SK-N-SH (cell line): ENCODE data around the gene SYT3. TPM values are rescaled to one million over a fixed set of nuclear protein-coding genes. Genes with fewer than 3 reads are reported as not detected.

Experiments
- CTCF ChIA-PET: fragments of 300-600, 350-600 bp; formaldehyde crosslinking; extraction: SDS; loops from one replicate; lab custom pipeline; 2021; lab: Yijun Ruan, JAX
- POLR2A ChIA-PET: fragments of 350-600 bp; sonication (Branson Sonifier 250); formaldehyde crosslinking; extraction: SDS; loops from one replicate; lab custom pipeline; 2020; ENCODE audit warnings: antibody characterized with exemption, inconsistent platforms; lab: Yijun Ruan, JAX
- DNase-seq: peaks from one replicate; pipeline ENCODE4 v3.0.0; 2012
- H2AFZ ChIP-seq: fragments of 200-600 bp; sonication (generic); 2 replicates; pipeline ENCODE4 v1.8.1; 2016; ENCODE audit warnings: antibody characterized with exemption, mild to moderate bottlenecking, low read depth
- H3F3A ChIP-seq: fragments of 200-600 bp; sonication (generic); replicated peaks from 2 replicates; pipeline ENCODE3; 2016; ENCODE audit warnings: antibody characterized with exemption, mild to moderate bottlenecking; ENCODE audit not compliant: insufficient read depth
- H3K27ac ChIP-seq, 2 experiments: fragments of 200-500 bp in 1 of 2; fragments of 200-600 bp in 1 of 2; sonication (Bioruptor generic) in 1 of 2; sonication (generic), shearing (Covaris generic) in 1 of 2; 2 replicates each; pipeline versions ENCODE4 v1.5.1 to v1.6.1; 2014 to 2016; ENCODE audit warnings: low read depth in 2 of 2, inconsistent platforms in 1 of 2, low read length in 1 of 2, mild to moderate bottlenecking in 1 of 2, mixed read lengths in 1 of 2
- H3K27me3 ChIP-seq: fragments of 200-600 bp; sonication (generic), shearing (Covaris generic); 2 replicates; pipeline ENCODE4 v1.6.1; 2016; ENCODE audit warnings: mixed run types; ENCODE audit not compliant: insufficient read depth
- H3K36me3 ChIP-seq, 2 experiments: fragments of 200-500 bp in 1 of 2; fragments of 200-600 bp in 1 of 2; sonication (Bioruptor generic) in 1 of 2; sonication (generic) in 1 of 2; replicated peaks in 1 of 2; 2 replicates each; pipeline versions ENCODE3 to v1.5.1; 2014 to 2016; ENCODE audit warnings: low read length in 1 of 2, mild to moderate bottlenecking in 1 of 2; ENCODE audit not compliant: insufficient read depth in 2 of 2, control insufficient read depth in 1 of 2
- H3K4me1 ChIP-seq, 2 experiments: fragments of 200-500 bp in 1 of 2; fragments of 200-600 bp in 1 of 2; sonication (Bioruptor generic) in 1 of 2; sonication (generic), shearing (Covaris generic) in 1 of 2; 2 replicates each; pipeline versions ENCODE4 v1.5.1 to v1.6.1; 2014 to 2016; ENCODE audit warnings: low read depth in 1 of 2, low read length in 1 of 2, mixed run types in 1 of 2; ENCODE audit not compliant: insufficient read depth in 2 of 2, control insufficient read depth in 1 of 2
- H3K4me2 ChIP-seq: fragments of 200-600 bp; sonication (generic), shearing (Covaris generic); 2 replicates; pipeline ENCODE4 v1.6.1; 2017; ENCODE audit warnings: mixed run types
- H3K4me3 ChIP-seq, 2 experiments: fragments of 200-500 bp in 1 of 2; fragments of 200-600 bp in 1 of 2; sonication (Bioruptor generic) in 1 of 2; sonication (generic), shearing (Covaris generic) in 1 of 2; 2 replicates each; pipeline versions ENCODE4 v1.5.1 to v1.8.1; 2014 to 2016; ENCODE audit warnings: low read depth in 2 of 2, inconsistent platforms in 1 of 2, low read length in 1 of 2, mild to moderate bottlenecking in 1 of 2, mixed read lengths in 1 of 2, moderate library complexity in 1 of 2
- H3K79me2 ChIP-seq: fragments of 200-600 bp; sonication (generic); 2 replicates; pipeline ENCODE4 v1.8.1; 2017; ENCODE audit warnings: mild to moderate bottlenecking; ENCODE audit not compliant: insufficient read depth
- H3K9ac ChIP-seq: fragments of 200-600 bp; sonication (generic); 2 replicates; pipeline ENCODE4 v1.6.1; 2017; ENCODE audit warnings: mixed run types
- H3K9me2 ChIP-seq: fragments of 200-600 bp; sonication (generic); 2 replicates; pipeline ENCODE4 v1.6.1; 2017; ENCODE audit warnings: mixed run types
- H3K9me3 ChIP-seq: fragments of 200-600 bp; sonication (generic); 2 replicates; pipeline ENCODE4 v1.6.1; 2017; ENCODE audit warnings: mixed run types, mild to moderate bottlenecking, moderate library complexity
- H4K20me1 ChIP-seq: fragments of 200-600 bp; sonication (generic); 2 replicates; pipeline ENCODE4 v1.6.1; 2017; ENCODE audit warnings: mild to moderate bottlenecking, mixed run types; ENCODE audit not compliant: insufficient read depth
- CHD2 ChIP-seq: fragments of 150-350 bp; IDR thresholded peaks from 2 replicates; pipeline ENCODE4 v1.6.1; 2018; ENCODE audit warnings: low read length; ENCODE audit not compliant: partially characterized antibody
- EP300 ChIP-seq, 2 experiments: IDR thresholded peaks; 2 replicates each; pipeline versions ENCODE4 v1.4.0 to v1.6.1; 2012; ENCODE audit warnings: borderline replicate concordance in 1 of 2, low read depth in 1 of 2, low read length in 1 of 2
- FOSL2 ChIP-seq: IDR thresholded peaks from 2 replicates; pipeline ENCODE4 v1.4.0; 2012; ENCODE audit warnings: low read depth, mild to moderate bottlenecking, moderate library complexity, borderline replicate concordance
- FOXJ3 ChIP-seq: sonication (generic); formaldehyde crosslinking; IDR thresholded peaks from 2 replicates; pipeline ENCODE4 v1.5.1; 2020; ENCODE audit warnings: mild to moderate bottlenecking, missing genetic modification reagents
- FOXM1 ChIP-seq: IDR thresholded peaks from 2 replicates; pipeline ENCODE4 v1.4.0; 2012; ENCODE audit warnings: low read depth, mild to moderate bottlenecking
- MXI1 ChIP-seq: IDR thresholded peaks from 2 replicates; pipeline ENCODE4 v1.6.1; 2012; ENCODE audit warnings: mild to moderate bottlenecking, low read depth, low read length, improper control_type of control experiment
- NFIC ChIP-seq: IDR thresholded peaks from 2 replicates; pipeline ENCODE4 v1.4.0; 2012; ENCODE audit warnings: borderline replicate concordance
- NRF1 ChIP-seq: IDR thresholded peaks from 2 replicates; pipeline ENCODE4 v1.6.1; 2012; ENCODE audit warnings: low read depth, mild to moderate bottlenecking, low read length
- PBX3 ChIP-seq: IDR thresholded peaks from 2 replicates; pipeline ENCODE4; 2012
- RCOR1 ChIP-seq: fragments of 150-350 bp; IDR thresholded peaks from 2 replicates; pipeline ENCODE4 v1.6.1; 2017; ENCODE audit warnings: antibody characterized with exemption, low read length
- REST ChIP-seq: IDR thresholded peaks from 2 replicates; pipeline ENCODE4 v1.6.1; 2012; ENCODE audit warnings: mild to moderate bottlenecking, low read depth, low read length, moderate library complexity
- RFX5 ChIP-seq: IDR thresholded peaks from 2 replicates; pipeline ENCODE4 v1.6.1; 2012; ENCODE audit warnings: mild to moderate bottlenecking, improper control_type of control experiment, low read length
- RXRA ChIP-seq: IDR thresholded peaks from 2 replicates; pipeline ENCODE4 v1.4.0; 2012; ENCODE audit warnings: low read depth, mild to moderate bottlenecking, borderline replicate concordance
- SMC3 ChIP-seq: IDR thresholded peaks from 2 replicates; pipeline ENCODE4 v1.6.1; 2012; ENCODE audit warnings: low read depth, low read length, improper control_type of control experiment
- TAF1 ChIP-seq: IDR thresholded peaks from 2 replicates; pipeline ENCODE4 v1.6.1; 2012; ENCODE audit warnings: low read depth, mild to moderate bottlenecking, low read length, moderate library complexity, borderline replicate concordance
- TCF12 ChIP-seq: IDR thresholded peaks from 2 replicates; pipeline ENCODE4 v1.4.0; 2012
- YY1 ChIP-seq: IDR thresholded peaks from 2 replicates; pipeline ENCODE4 v1.4.0; 2012; ENCODE audit warnings: low read depth, mild to moderate bottlenecking
- whole genome bisulfite sequencing: methylation state at CpG from one replicate; pipeline ENCODE4 v1.1.6; 2017; ENCODE audit warnings: low lambda C conversion rate; 5-methylcytosine and 5-hydroxymethylcytosine counted together
- polyA plus RNA-seq, 3 experiments: library from polyadenylated mRNA; depleted of rRNA; stranded (reverse); fragments of >200 nt; gene quantifications; 2 replicates each; pipeline ENCODE4 v1.2.3, GENCODE V29; 2012
- TF ChIP-seq, protein P1 (sequence below): IDR thresholded peaks from 2 replicates; pipeline ENCODE4 v1.4.0; 2012; ENCODE audit warnings: low read depth, borderline replicate concordance
- TF ChIP-seq, protein P2 (sequence below): IDR thresholded peaks from 2 replicates; pipeline ENCODE4 v1.4.0; 2012; ENCODE audit warnings: low read depth, borderline replicate concordance
- TF ChIP-seq, protein P3 (sequence below): fragments of 150-350 bp; IDR thresholded peaks from 2 replicates; pipeline ENCODE4 v1.6.1; 2016; ENCODE audit warnings: mild to moderate bottlenecking, low read depth, low read length
- TF ChIP-seq, protein P4 (sequence below): fragments of 200-600 bp; sonication (generic); IDR thresholded peaks from 2 replicates; pipeline ENCODE4 v1.6.1; 2017; ENCODE audit warnings: antibody characterized with exemption, mild to moderate bottlenecking, moderate library complexity

SYT3 gene
- polyA plus RNA-seq, 1 of the 3 experiments (the other 2 are of a cell fraction) = 0.94 TPM

- Histone ChIP-seq H4K20me1 (no peaks in the 10 kb centered on the region), H3K4me2 (no peak overlapping the region)
- POLR2A ChIA-PET = no interaction called here
- TF ChIP-seq PBX3 (no peak), REST (no peak), EP300 (IDR thresholded peaks at IDR 0.05; ENCODE audit: borderline replicate concordance in 1 of 2, low read depth in 1 of 2, low read length in 1 of 2) (no peak), YY1 (no peak), FOXM1 (no peak), CHD2 (peak; percentile 51), TCF12 (no peak), SMC3 (no peak), RCOR1 (no peak), RXRA (no peak), NFIC (no peak), FOXJ3 (CRISPR knock-in tag) (no peak), FOSL2 (no peak), TAF1 (no peak), NRF1 (no peak), RFX5 (peak; percentile 100), MXI1 (peak; percentile 54; the same call in 1 of the 2 replicates)
- TF ChIP-seq, protein P1, sequence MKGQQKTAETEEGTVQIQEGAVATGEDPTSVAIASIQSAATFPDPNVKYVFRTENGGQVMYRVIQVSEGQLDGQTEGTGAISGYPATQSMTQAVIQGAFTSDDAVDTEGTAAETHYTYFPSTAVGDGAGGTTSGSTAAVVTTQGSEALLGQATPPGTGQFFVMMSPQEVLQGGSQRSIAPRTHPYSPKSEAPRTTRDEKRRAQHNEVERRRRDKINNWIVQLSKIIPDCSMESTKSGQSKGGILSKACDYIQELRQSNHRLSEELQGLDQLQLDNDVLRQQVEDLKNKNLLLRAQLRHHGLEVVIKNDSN = no peak
- TF ChIP-seq, protein P2, sequence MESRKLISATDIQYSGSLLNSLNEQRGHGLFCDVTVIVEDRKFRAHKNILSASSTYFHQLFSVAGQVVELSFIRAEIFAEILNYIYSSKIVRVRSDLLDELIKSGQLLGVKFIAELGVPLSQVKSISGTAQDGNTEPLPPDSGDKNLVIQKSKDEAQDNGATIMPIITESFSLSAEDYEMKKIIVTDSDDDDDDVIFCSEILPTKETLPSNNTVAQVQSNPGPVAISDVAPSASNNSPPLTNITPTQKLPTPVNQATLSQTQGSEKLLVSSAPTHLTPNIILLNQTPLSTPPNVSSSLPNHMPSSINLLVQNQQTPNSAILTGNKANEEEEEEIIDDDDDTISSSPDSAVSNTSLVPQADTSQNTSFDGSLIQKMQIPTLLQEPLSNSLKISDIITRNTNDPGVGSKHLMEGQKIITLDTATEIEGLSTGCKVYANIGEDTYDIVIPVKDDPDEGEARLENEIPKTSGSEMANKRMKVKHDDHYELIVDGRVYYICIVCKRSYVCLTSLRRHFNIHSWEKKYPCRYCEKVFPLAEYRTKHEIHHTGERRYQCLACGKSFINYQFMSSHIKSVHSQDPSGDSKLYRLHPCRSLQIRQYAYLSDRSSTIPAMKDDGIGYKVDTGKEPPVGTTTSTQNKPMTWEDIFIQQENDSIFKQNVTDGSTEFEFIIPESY = no peak
- TF ChIP-seq, protein P3, sequence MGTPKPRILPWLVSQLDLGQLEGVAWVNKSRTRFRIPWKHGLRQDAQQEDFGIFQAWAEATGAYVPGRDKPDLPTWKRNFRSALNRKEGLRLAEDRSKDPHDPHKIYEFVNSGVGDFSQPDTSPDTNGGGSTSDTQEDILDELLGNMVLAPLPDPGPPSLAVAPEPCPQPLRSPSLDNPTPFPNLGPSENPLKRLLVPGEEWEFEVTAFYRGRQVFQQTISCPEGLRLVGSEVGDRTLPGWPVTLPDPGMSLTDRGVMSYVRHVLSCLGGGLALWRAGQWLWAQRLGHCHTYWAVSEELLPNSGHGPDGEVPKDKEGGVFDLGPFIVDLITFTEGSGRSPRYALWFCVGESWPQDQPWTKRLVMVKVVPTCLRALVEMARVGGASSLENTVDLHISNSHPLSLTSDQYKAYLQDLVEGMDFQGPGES = peak; percentile 52
- TF ChIP-seq, protein P4, sequence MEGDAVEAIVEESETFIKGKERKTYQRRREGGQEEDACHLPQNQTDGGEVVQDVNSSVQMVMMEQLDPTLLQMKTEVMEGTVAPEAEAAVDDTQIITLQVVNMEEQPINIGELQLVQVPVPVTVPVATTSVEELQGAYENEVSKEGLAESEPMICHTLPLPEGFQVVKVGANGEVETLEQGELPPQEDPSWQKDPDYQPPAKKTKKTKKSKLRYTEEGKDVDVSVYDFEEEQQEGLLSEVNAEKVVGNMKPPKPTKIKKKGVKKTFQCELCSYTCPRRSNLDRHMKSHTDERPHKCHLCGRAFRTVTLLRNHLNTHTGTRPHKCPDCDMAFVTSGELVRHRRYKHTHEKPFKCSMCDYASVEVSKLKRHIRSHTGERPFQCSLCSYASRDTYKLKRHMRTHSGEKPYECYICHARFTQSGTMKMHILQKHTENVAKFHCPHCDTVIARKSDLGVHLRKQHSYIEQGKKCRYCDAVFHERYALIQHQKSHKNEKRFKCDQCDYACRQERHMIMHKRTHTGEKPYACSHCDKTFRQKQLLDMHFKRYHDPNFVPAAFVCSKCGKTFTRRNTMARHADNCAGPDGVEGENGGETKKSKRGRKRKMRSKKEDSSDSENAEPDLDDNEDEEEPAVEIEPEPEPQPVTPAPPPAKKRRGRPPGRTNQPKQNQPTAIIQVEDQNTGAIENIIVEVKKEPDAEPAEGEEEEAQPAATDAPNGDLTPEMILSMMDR = no peak
- TF ChIP-seq, all 33 proteins: peak for 4
- Histone ChIP-seq H2AFZ (no peak overlapping the region), H3K27me3 (no peaks in the 10 kb centered on the region), H3K79me2 (no peaks in the 10 kb centered on the region), H3K9ac (no peak overlapping the region), H3K4me3 (no peak overlapping the region), H3K36me3 (no peaks in the 10 kb centered on the region), H3K4me1 (no peaks in the 10 kb centered on the region; a peak in 1 of 4 replicates), H3K27ac (no peak overlapping the region), H3K9me3 (no peaks in the 10 kb centered on the region), H3F3A (no peaks in the 10 kb centered on the region), H3K9me2 (no peaks in the 10 kb centered on the region)
- peak; percentile 95 for DNase-seq
- CTCF ChIA-PET = interaction anchor here (0.9 kb wide), 1 partner anchor 9 kb away, joined by 3 read pairs; no protein-coding TSS in a partner anchor
- WGBS = 29% methylated on average over 21 of the region's 23 CpGs
Measured at GRCh38 chr19:50679177-50680125, 39.8 kb upstream of the SYT3 start.
